ENCODE results near the gene NRXN2. TPM values are rescaled to one million over a fixed set of nuclear protein-coding genes. Genes with fewer than 3 reads are reported as not detected.

Gene NRXN2
- total and polyA plus RNA-seq, 2 of the 13 experiments (the other 11 are each of a cell fraction or from before 2014, with no cell fraction given): not detected

DNA sequence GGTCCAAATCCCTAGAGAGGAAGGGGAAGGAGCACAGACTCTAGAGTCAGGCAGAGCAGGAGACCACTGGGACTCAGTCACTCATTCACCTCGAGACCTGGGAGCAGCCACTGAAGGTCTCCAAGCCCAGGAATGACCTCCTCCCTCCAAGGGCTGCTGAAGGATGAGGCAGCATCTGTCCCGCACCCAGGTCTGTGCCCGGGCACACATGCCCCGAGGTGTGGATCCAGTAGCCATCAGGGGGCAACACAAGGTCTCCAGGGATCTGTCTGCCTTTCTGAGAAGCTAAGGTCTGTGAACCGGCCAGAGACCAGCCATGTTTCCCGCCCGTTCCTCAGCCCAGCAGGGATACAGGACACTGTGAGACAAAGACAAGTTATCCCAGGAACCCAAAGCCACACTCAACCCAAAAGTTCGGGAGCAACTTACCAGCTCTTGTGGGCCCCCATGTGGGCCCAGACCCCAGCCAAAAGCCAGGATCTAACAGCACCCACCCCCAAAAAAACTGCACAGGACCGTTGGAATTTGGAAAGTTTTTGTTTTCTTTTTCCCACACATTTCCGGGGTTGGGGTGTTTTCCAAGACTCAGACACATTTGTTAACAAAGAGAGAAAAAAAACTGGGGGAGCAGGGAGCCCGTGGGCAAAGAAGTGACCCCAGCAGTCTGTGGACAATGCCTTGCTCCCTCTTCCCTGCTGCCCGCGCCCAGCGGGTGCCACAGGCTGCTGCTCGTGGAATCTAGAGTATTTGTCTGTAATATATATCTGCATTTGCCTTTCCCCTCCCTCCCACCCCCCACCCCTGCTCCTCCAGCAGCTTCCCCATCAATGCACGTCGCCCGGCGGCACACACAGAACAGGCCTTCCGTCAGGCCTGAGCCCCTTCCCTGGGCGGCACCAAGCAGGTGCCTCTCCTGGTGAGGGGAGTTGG is 117.1 kb downstream of the NRXN2 start:
- H4K20me1 ChIP-seq (ENCODE audit: insufficient read depth, low read length): no peaks in the 10 kb centered on the region
- no peaks in the 10 kb centered on the region for H3K79me2 ChIP-seq (ENCODE audit: insufficient read depth, low read length)
- no peak overlapping the region for H3K9ac ChIP-seq (ENCODE audit: insufficient read depth, low read depth, low read length)
- H3K36me3 ChIP-seq (replicated peaks in 1 of 2; ENCODE audit: control insufficient read depth in 1 of 2, insufficient read depth in 2 of 2, low read length in 2 of 2): no peaks in the 10 kb centered on the region
- in situ Hi-C loops (cut with HindIII; ENCODE audit: extremely low pct_ligation_motif_present, low pct_unique_long_range_greater_than_20kb) (no loop called here), intact Hi-C loops (cut with micrococcal nuclease; ENCODE audit: unreplicated experiment) (no loop called here)
- H3K4me2 ChIP-seq (ENCODE audit: low read depth, low read length): no peak overlapping the region
- peaks cover 9 to 37% of the 10 kb centered on the region in 2 experiments; a peak in 2 of 5 replicates for H3K27me3 ChIP-seq (ENCODE audit: control insufficient read depth in 1 of 2, insufficient read depth in 2 of 2, low read length in 2 of 2)
- ATAC-seq (no peak), DNase-seq (ENCODE audit: low spot score) (no peak), FAIRE-seq (no peak)
- no peaks in the 10 kb centered on the region for H3K9me3 ChIP-seq (ENCODE audit: low read length)
- WGBS (ENCODE audit: low lambda C conversion rate): 47% methylated on average over 14 of the region's 21 CpGs
- no peak overlapping the region for H3K27ac ChIP-seq (ENCODE audit: extremely low read length, insufficient read depth, low read length)
- peaks cover 11% of the 10 kb centered on the region; the same call in 1 of the 2 replicates for H3K4me1 ChIP-seq (ENCODE audit: insufficient read depth, low read length)
- no TSS peak for BruUV-seq (replicated peaks)
- H3K4me3 ChIP-seq (replicated peaks in 1 of 3; ENCODE audit: insufficient read depth in 1 of 3, low read depth in 2 of 3, low read length in 3 of 3): no peak overlapping the region
- no peak overlapping the region for H2AFZ ChIP-seq (ENCODE audit: low read length)
- CTCF ChIA-PET (ENCODE audit: low intra/inter-chr PET ratio, low total read pairs): no interaction called here
- POLR2A ChIA-PET: interaction anchor here (0.6 kb wide), 1 partner anchor 560 kb away, joined by 4 read pairs; no protein-coding TSS in a partner anchor
- no peak for TF ChIP-seq FOXK2 (IDR thresholded peaks at IDR 0.05)
- no peak for TF ChIP-seq AKNA (CRISPR knock-in tag; IDR thresholded peaks at IDR 0.05; ENCODE audit: borderline replicate concordance)
- TF ChIP-seq HHEX (CRISPR knock-in tag; IDR thresholded peaks at IDR 0.05): no peak
- no peak for TF ChIP-seq NFRKB (IDR thresholded peaks at IDR 0.05)
- TF ChIP-seq PRDM10 (CRISPR knock-in tag; IDR thresholded peaks at IDR 0.05; ENCODE audit: low read depth): no peak
- no peak for TF ChIP-seq ZFYVE20 (CRISPR knock-in tag; IDR thresholded peaks at IDR 0.05; ENCODE audit: borderline replicate concordance, low read depth)
- no peak for TF ChIP-seq MEIS1 (CRISPR knock-in tag; IDR thresholded peaks at IDR 0.05; ENCODE audit: borderline replicate concordance)
- no peak for TF ChIP-seq ZNF841 (CRISPR knock-in tag; IDR thresholded peaks at IDR 0.05; ENCODE audit: borderline replicate concordance)
- TF ChIP-seq ZMYM3 (CRISPR knock-in tag; IDR thresholded peaks at IDR 0.05): no peak
- TF ChIP-seq ZNF839 (CRISPR knock-in tag; IDR thresholded peaks at IDR 0.05; ENCODE audit: borderline replicate concordance): no peak
- TF ChIP-seq ADNP (CRISPR knock-in tag; IDR thresholded peaks at IDR 0.05): no peak
- TF ChIP-seq ZNF549 (CRISPR knock-in tag; IDR thresholded peaks at IDR 0.05): no peak
- TF ChIP-seq, protein P1, sequence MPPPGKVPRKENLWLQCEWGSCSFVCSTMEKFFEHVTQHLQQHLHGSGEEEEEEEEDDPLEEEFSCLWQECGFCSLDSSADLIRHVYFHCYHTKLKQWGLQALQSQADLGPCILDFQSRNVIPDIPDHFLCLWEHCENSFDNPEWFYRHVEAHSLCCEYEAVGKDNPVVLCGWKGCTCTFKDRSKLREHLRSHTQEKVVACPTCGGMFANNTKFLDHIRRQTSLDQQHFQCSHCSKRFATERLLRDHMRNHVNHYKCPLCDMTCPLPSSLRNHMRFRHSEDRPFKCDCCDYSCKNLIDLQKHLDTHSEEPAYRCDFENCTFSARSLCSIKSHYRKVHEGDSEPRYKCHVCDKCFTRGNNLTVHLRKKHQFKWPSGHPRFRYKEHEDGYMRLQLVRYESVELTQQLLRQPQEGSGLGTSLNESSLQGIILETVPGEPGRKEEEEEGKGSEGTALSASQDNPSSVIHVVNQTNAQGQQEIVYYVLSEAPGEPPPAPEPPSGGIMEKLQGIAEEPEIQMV (CRISPR knock-in tag; IDR thresholded peaks at IDR 0.05; ENCODE audit: low read depth): no peak
- no peak for TF ChIP-seq FOXP1 (IDR thresholded peaks at IDR 0.05)
- TF ChIP-seq FOXP1 (CRISPR knock-in tag; IDR thresholded peaks at IDR 0.05): no peak
